ENCODE results near the gene FFAR3. TPM values are rescaled to one million over a fixed set of nuclear protein-coding genes. Genes with fewer than 3 reads are reported as not detected.

The FFAR3 gene
- total and polyA plus RNA-seq, 2 experiments from 2014 or later = 0.21 TPM; not detected in 1

GRCh38 chr19:35381926-35382325 lies 23.7 kb downstream of the FFAR3 start:
- DNase-seq (ENCODE audit: low read depth in 1 of 2, low spot score in 1 of 2) = no peak
- Histone ChIP-seq H3K4me1 (ENCODE audit: low read depth) (peaks cover 25% of the 10 kb centered on the region), H3K27me3 (no peaks in the 10 kb centered on the region), H3K4me3 (no peak overlapping the region), H3K9me3 (ENCODE audit: low read depth) (no peaks in the 10 kb centered on the region), H3K36me3 (no peaks in the 10 kb centered on the region), H3K27ac (no peak overlapping the region)
- TF ChIP-seq CTCF (IDR thresholded peaks at IDR 0.05; ENCODE audit: low read depth, low read length) = no peak

GRCh38 chr19:35383536-35383935 lies 25.3 kb downstream of the FFAR3 start:
- no peaks in the 10 kb centered on the region for H3K27me3 ChIP-seq
- H3K27ac ChIP-seq = no peak overlapping the region
- H3K4me1 ChIP-seq (ENCODE audit: low read depth) = peaks cover 25% of the 10 kb centered on the region
- no peak overlapping the region for H3K4me3 ChIP-seq
- TF ChIP-seq CTCF (IDR thresholded peaks at IDR 0.05; ENCODE audit: low read depth, low read length) = no peak
- H3K36me3 ChIP-seq = no peaks in the 10 kb centered on the region
- H3K9me3 ChIP-seq (ENCODE audit: low read depth) = no peaks in the 10 kb centered on the region
- no peak for DNase-seq (ENCODE audit: low read depth in 1 of 2, low spot score in 1 of 2)

GRCh38 chr19:35388277-35389054 lies 30.2 kb downstream of the FFAR3 start:
- Histone ChIP-seq H3K4me1 (ENCODE audit: low read depth) (no peaks in the 10 kb centered on the region), H3K9me3 (ENCODE audit: low read depth) (no peaks in the 10 kb centered on the region), H3K4me3 (no peak overlapping the region), H3K27me3 (no peaks in the 10 kb centered on the region), H3K27ac (no peak overlapping the region), H3K36me3 (no peaks in the 10 kb centered on the region)
- DNase-seq (ENCODE audit: low read depth in 1 of 2, low spot score in 1 of 2) = no peak
- TF ChIP-seq CTCF (IDR thresholded peaks at IDR 0.05; ENCODE audit: low read depth, low read length) = no peak

GRCh38 chr19:35389192-35389861 lies 31.1 kb downstream of the FFAR3 start:
- H3K36me3 ChIP-seq = no peaks in the 10 kb centered on the region
- TF ChIP-seq CTCF (IDR thresholded peaks at IDR 0.05; ENCODE audit: low read depth, low read length) = no peak
- DNase-seq (ENCODE audit: low read depth in 1 of 2, low spot score in 1 of 2) = no peak

GRCh38 chr19:35392742-35393715 lies 34.8 kb downstream of the FFAR3 start:
- Histone ChIP-seq H3K27ac (no peak overlapping the region), H3K4me1 (ENCODE audit: low read depth) (peaks cover 4% of the 10 kb centered on the region), H3K9me3 (ENCODE audit: low read depth) (no peaks in the 10 kb centered on the region), H3K36me3 (no peaks in the 10 kb centered on the region), H3K27me3 (no peaks in the 10 kb centered on the region), H3K4me3 (no peak overlapping the region)
- TF ChIP-seq CTCF (IDR thresholded peaks at IDR 0.05; ENCODE audit: low read depth, low read length) = no peak
- DNase-seq (ENCODE audit: low read depth in 1 of 2, low spot score in 1 of 2) = no peak

More at GRCh38 chr19:35389192-35389861, 31.1 kb downstream of the FFAR3 start:
- Histone ChIP-seq H3K9me3 (ENCODE audit: low read depth) (no peaks in the 10 kb centered on the region), H3K27me3 (no peaks in the 10 kb centered on the region), H3K4me3 (no peak overlapping the region), H3K27ac (no peak overlapping the region), H3K4me1 (ENCODE audit: low read depth) (no peaks in the 10 kb centered on the region)
